H1 (cell line): ENCODE measurements around the gene ITGA4. TPM values are rescaled to one million over a fixed set of nuclear protein-coding genes. Genes with fewer than 3 reads are reported as not detected.

ENCODE experiments used
- ASH2L ChIP-seq: fragments of 200-600, 300-600 bp; sonication (generic); IDR thresholded peaks from one replicate; pipeline ENCODE4 v1.7.1; 2017; ENCODE audit warnings: low read length
- BACH1 ChIP-seq: IDR thresholded peaks from 2 replicates; pipeline ENCODE4 v1.6.1; 2012; ENCODE audit warnings: low read length, improper control_type of control experiment
- CHD1 ChIP-seq: IDR thresholded peaks from 2 replicates; pipeline ENCODE4 v1.6.1; 2012; ENCODE audit warnings: low read depth, low read length, improper control_type of control experiment
- CHD7 ChIP-seq: fragments of 300-600 bp; sonication (generic); IDR thresholded peaks from 2 replicates; pipeline ENCODE4 v1.7.1; 2012; ENCODE audit warnings: low read length, moderate library complexity, mild to moderate bottlenecking, inconsistent platforms; ENCODE audit not compliant: insufficient replicate concordance
- EGR1 ChIP-seq: IDR thresholded peaks from 2 replicates; pipeline ENCODE4 v1.6.1; 2011; ENCODE audit warnings: low read depth, low read length, borderline replicate concordance
- EP300 ChIP-seq, 2 experiments: IDR thresholded peaks; 1 replicate in 1 of 2; 2 replicates in 1 of 2; pipeline ENCODE4 v1.6.1; 2011 to 2012; ENCODE audit warnings: low read depth in 2 of 2, low read length in 2 of 2, mild to moderate bottlenecking in 2 of 2, borderline replicate concordance in 1 of 2, inconsistent platforms in 1 of 2, moderate library complexity in 1 of 2
- HDAC2 ChIP-seq, 2 experiments: fragments of 300-600 bp in 1 of 2; sonication (generic) in 1 of 2; IDR thresholded peaks; 2 replicates each; pipeline ENCODE4 v1.6.1; 2011 to 2012; ENCODE audit warnings: low read depth in 2 of 2, low read length in 2 of 2, mild to moderate bottlenecking in 2 of 2, moderate library complexity in 2 of 2, borderline replicate concordance in 1 of 2, inconsistent platforms in 1 of 2
- KDM5A ChIP-seq: fragments of 200-600 bp; IDR thresholded peaks from 2 replicates; pipeline ENCODE4 v1.7.1; 2012; ENCODE audit warnings: mild to moderate bottlenecking, low read length, inconsistent platforms, mixed read lengths
- MAFK ChIP-seq: IDR thresholded peaks from 2 replicates; pipeline ENCODE4 v1.6.1; 2012; ENCODE audit warnings: low read depth, mild to moderate bottlenecking, improper control_type of control experiment, low read length
- NRF1 ChIP-seq: IDR thresholded peaks from 2 replicates; pipeline ENCODE4 v1.6.1; 2011; ENCODE audit warnings: mild to moderate bottlenecking, low read depth, low read length, improper control_type of control experiment
- TAF7 ChIP-seq: optimal IDR thresholded peaks from 2 replicates; pipeline ENCODE3; 2011; ENCODE audit warnings: low read depth, mild to moderate bottlenecking, inconsistent platforms, low read length, moderate library complexity, borderline replicate concordance
- ZNF274 ChIP-seq: IDR thresholded peaks from 2 replicates; pipeline ENCODE4 v1.7.0; 2012; ENCODE audit warnings: low read length, borderline replicate concordance; ENCODE audit errors: extremely low read depth
- polyA plus RNA-seq, 7 experiments: library from polyadenylated mRNA; depleted of rRNA in 3 of 7; stranded (reverse) in 5 of 7; unstranded in 2 of 7; fragments of >200 nt in 5 of 7; fragments of 200-250 nt in 2 of 7; gene quantifications; 1 replicate in 5 of 7; 2 replicates in 1 of 7; 4 replicates in 1 of 7; pipeline versions ENCODE4 v1.2.1 to v1.2.3, GENCODE V29; 2011 to 2013; ENCODE audit warnings: missing spikeins in 2 of 7, mixed read lengths in 2 of 7
- total RNA-seq: library from RNA; stranded (reverse); fragmentation: NEBNext Ultra II Directional; extraction: Animal tissue kit (Norgen Biotek cat#: 25700); gene quantifications from 2 replicates; pipeline ENCODE4 v1.2.1, GENCODE V29; 2021

ITGA4 gene
- total and polyA plus RNA-seq, 2 of the 8 experiments (the other 6 are each of a cell fraction or from before 2014, with no cell fraction given) = 0.60 to 2.1 TPM

- TF ChIP-seq CHD7 (no peak), EGR1 (no peak), TAF7 (no peak), HDAC2 (IDR thresholded peaks at IDR 0.05; ENCODE audit: borderline replicate concordance in 1 of 2, low read depth in 2 of 2, low read length in 2 of 2) (no peak), NRF1 (no peak), ASH2L (no peak), BACH1 (no peak), MAFK (no peak), CHD1 (no peak), ZNF274 (no peak), KDM5A (no peak), EP300 (IDR thresholded peaks at IDR 0.05; ENCODE audit: borderline replicate concordance in 1 of 2, low read depth in 2 of 2, low read length in 2 of 2) (no peak)
Measured at GRCh38 chr2:181526014-181526413, 68.8 kb downstream of the ITGA4 start (continued).
